Vagina (tissue), 2 donors: ENCODE data around the gene HTRA2.

Source experiments
- POLR2A ChIP-seq, 2 donors: fragments of 450-650 bp; IDR thresholded peaks; one replicate each; pipeline ENCODE4 v1.6.1; 2017; ENCODE audit warnings: antibody characterized with exemption in 2 of 2, mild to moderate bottlenecking in 2 of 2, moderate library complexity in 2 of 2
- TF ChIP-seq, protein P1 (sequence below), 3 experiments: fragments of 450-650 bp in 2 of 3; fragments of 200-600 bp in 1 of 3; sonication (generic) in 1 of 3; IDR thresholded peaks; one replicate each; pipeline ENCODE4 v1.5.1; 2017 to 2019; ENCODE audit warnings: antibody characterized with exemption in 3 of 3, mild to moderate bottlenecking in 2 of 3, moderate library complexity in 2 of 3

DNA sequence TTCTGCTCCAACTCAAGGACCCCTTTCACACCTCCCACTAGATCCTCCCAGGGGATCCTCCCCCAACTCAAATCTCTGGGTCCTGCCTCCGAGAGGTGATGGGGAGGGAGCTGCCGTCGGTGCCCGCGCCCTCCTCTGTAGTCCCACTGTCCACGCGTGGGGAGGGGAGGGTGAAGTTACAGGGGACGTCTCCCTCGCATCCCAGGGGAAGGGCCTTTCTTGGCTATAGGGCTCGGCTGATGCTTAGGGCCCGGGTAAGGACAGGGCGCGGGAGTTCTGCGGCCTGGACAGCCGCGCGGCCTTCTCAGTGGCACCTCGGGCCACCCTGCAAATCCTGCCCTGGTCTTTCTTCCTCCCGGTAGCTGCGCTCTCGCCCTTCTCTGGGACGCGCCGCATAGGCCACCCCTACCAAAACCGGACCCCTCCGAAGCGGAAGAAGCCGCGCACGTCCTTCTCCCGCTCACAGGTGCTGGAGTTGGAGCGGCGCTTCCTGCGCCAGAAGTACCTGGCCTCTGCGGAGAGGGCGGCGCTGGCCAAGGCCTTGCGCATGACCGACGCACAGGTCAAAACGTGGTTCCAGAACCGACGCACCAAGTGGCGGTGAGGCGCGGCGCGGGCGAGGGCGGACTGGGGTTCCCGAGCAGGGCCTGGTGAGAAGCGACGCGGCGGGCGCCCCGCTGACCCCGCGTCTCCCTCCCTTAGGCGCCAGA, 14.3 kb upstream of the HTRA2 start:
- TF ChIP-seq, protein P1, sequence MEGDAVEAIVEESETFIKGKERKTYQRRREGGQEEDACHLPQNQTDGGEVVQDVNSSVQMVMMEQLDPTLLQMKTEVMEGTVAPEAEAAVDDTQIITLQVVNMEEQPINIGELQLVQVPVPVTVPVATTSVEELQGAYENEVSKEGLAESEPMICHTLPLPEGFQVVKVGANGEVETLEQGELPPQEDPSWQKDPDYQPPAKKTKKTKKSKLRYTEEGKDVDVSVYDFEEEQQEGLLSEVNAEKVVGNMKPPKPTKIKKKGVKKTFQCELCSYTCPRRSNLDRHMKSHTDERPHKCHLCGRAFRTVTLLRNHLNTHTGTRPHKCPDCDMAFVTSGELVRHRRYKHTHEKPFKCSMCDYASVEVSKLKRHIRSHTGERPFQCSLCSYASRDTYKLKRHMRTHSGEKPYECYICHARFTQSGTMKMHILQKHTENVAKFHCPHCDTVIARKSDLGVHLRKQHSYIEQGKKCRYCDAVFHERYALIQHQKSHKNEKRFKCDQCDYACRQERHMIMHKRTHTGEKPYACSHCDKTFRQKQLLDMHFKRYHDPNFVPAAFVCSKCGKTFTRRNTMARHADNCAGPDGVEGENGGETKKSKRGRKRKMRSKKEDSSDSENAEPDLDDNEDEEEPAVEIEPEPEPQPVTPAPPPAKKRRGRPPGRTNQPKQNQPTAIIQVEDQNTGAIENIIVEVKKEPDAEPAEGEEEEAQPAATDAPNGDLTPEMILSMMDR (IDR thresholded peaks at IDR 0.05): no peak
- no peak for TF ChIP-seq POLR2A (IDR thresholded peaks at IDR 0.05)
